Stimulated activated CD4-positive, alpha-beta T cell treated with anti-CD3 and anti-CD28 coated beads, Interleukin-4, amount 100 ng/mL, for 4 hours (primary cell): ENCODE measurements around the gene EGFL6.

Experiments used
- DNase-seq, 2 experiments: peaks; one replicate each; pipeline ENCODE4 v3.0.0-alpha.2; 2020

The EGFL6 gene

DNA sequence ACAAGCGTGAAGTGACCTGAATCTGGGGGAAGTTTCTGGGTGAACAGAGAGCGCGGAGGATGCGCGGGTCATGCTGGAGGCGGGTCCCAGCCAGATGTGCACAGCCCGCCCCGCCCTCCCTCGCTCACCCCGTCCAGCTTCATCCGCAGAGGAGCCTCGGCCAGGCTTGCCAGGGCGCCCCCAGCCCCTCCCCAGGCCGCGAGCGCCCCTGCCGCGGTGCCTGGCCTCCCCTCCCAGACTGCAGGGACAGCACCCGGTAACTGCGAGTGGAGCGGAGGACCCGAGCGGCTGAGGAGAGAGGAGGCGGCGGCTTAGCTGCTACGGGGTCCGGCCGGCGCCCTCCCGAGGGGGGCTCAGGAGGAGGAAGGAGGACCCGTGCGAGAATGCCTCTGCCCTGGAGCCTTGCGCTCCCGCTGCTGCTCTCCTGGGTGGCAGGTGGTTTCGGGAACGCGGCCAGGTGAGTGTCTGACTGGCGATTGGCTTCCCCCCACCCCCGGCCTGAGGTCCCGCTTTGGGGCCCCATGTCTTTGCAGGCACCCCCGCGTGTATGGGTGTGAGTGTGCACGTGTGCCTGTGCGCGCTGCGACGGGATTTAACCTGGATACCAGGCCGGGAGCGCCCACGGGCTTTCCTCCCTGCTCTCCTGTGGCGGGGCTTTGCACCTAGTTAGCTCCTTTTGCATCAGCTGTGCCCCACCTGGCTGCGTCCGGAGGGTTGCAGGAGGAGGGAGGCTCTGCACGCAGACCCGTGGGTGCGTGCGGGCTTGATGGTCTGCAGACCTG, at the start of gene EGFL6:
TSS of gene EGFL6 (plus strand) at position 123 of the 782 bp plus-strand sequence. CDS start at position 384, 261 bp downstream.
- no peak for DNase-seq

DNA sequence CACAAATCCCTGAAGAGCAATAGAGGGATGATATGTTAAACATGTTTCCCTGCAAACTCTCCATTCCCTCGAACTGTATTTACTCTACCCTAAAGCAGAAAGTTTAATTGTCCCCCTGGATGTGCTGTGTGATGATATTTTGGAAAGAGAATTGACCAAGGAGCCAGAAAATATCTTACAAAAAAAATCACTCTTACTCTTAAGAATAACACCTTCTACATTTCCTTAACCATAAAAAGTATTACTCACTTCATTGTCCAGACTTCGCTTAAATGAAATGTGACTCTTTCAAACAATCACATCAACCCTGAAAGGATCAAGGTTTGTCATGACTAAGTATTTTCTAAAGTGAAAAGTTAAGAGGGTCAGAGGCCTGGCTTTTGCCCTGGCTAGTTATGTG, 49.0 kb upstream of the EGFL6 start:
- DNase-seq = no peak

GRCh38 chrX:13520936-13521335, 48.5 kb upstream of the EGFL6 start:
- no peak for DNase-seq

GRCh38 chrX:13522811-13523210, 46.6 kb upstream of the EGFL6 start:
- no peak for DNase-seq

DNA sequence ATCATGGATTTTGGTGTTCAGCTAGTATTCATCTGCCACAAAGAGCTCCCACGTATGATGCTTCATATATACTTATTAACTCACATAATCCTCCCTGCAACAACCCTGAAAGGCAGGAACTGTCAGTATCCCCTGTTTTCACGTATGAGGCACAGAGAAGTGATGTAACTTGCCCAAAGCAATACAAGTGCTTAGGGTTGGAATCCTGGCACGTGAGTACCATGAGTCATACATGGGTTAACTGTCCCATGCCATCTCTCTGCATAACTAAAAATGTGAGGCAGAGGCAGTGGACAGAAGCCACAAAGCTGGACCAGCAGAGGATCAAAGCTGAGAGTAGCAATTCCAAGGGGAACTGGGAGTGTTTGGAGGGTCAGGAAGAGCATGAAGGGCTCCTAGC, 35.7 kb upstream of the EGFL6 start:
- DNase-seq = no peak

GRCh38 chrX:13535376-13536165, 33.8 kb upstream of the EGFL6 start:
- no peak for DNase-seq

- no peak for DNase-seq
Observed at GRCh38 chrX:13536551-13536950, 32.9 kb upstream of the EGFL6 start.

GRCh38 chrX:13538414-13538813, 31.0 kb upstream of the EGFL6 start:
- no peak for DNase-seq

DNA sequence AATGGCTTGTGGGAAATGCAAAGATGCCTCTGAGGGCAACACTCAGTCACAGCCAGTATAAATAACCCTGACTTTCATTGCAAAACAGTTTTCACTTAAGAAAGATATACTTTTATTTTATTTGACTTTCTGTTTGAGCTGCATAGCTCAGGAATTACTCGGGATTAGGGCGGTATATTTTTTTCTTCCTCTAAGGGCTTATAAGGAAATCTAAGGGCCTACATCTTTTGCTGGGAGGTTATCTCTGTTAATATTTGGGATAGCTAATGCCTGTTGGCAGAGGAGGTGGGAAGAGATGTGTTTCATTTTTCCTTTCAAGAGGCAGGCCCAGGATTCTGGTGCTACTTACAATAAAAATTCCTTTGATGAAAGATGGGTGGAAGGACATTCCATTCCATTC, 28.8 kb upstream of the EGFL6 start:
- no peak for DNase-seq

GRCh38 chrX:13545726-13546125, 23.7 kb upstream of the EGFL6 start:
- no peak for DNase-seq

DNA sequence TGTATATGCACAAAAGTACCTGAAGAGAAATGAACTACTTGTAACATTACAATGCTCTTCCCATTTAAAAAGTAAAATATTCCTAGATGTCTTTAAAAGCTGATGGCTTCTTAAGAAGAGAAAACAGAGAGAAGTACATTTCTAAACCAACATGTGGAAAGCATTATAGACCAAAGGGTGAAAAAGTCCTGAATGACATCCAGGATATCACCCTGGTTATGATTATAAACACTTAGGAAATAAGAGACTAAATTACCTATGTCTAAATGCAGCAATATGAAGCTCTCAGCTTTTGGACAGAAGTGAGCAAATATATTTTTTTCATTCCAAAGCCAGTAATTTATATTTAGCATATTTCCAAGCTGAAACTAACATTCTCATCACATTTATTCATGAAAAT, 21.7 kb upstream of the EGFL6 start:
- DNase-seq = no peak

DNA sequence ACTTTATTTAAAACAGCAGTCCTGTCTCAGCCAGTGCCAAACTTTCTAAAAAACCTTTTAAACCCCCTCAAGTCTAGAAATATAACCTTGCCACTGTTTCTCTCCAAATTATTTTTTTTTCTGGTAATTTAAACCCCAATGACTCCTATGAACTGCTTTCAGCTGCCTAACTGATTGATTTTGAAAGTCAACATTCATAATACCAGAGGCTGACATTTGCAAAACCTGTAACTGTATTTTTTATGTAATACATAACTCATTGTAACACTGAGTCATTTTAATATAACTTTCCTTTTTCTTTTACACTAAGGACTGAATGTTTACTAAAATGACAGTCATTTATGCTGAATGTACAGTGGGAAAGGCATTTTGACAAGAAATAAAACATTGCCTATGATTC, 19.1 kb upstream of the EGFL6 start:
- DNase-seq = no peak

- DNase-seq = no peak
Observed at GRCh38 chrX:13551610-13552009, 17.8 kb upstream of the EGFL6 start.

DNA sequence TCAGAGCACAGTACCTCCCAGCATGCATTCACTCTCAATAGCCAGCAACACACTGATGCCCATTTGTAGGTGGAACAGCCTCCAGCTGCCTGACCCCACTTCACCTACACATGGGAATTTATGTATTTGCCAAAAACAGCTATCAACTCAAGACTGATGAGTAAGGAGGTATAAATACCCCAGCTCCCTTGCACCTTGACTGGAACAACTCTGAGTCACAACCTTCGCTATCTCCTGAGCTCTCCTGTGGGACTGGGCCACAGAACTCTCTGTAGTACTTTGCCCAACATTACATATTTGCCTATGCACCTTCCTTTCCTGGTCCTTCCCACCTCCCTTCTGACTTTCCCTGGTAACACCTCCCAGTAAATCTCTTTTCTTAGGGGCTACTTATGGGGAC, 16.5 kb upstream of the EGFL6 start:
- no peak for DNase-seq

- no peak for DNase-seq
Observed at GRCh38 chrX:13565511-13565910, 3.9 kb upstream of the EGFL6 start.

DNA sequence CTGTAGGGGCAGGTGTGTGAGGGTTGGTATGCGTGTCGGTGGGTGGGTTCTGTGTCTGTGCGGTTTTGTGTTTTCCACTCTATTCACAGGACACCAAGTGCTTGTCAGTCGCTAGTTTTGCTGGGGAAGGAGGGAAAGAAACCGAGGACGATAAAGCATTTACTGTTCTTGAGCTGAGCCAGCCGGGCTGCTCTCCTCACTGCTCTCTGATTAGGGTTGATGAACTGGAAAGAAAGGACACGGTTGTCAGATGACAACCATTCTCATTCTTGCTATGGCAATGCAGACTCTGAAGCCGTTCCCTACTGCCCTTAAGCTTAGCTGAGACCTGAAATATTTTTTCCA, 832 bp downstream of the EGFL6 start:
- no peak for DNase-seq

GRCh38 chrX:13571136-13571535, 1.7 kb downstream of the EGFL6 start:
- no peak for DNase-seq

- no peak for DNase-seq
Observed at GRCh38 chrX:13574600-13574999, 5.2 kb downstream of the EGFL6 start.

DNA sequence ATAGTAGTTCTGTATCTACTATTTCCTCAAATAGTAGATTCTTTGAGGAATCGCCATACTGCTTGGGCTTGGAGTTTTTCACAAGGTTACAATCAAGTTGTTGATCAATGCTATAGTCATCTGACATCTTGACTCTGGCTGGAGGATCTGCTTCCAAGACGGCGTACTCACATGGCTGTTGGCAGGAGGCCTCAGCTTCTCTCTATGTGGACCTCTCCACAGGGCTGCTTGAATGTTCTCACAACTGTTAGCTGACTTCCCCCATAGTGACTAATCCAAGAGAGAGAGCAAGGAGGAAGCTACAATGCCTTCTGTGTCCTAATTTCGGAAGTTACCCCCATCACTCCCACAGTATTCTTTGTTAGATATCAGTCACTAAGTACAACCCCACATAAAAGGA, 10.3 kb downstream of the EGFL6 start:
- no peak for DNase-seq

GRCh38 chrX:13581554-13581953, 12.2 kb downstream of the EGFL6 start:
- no peak for DNase-seq

DNA sequence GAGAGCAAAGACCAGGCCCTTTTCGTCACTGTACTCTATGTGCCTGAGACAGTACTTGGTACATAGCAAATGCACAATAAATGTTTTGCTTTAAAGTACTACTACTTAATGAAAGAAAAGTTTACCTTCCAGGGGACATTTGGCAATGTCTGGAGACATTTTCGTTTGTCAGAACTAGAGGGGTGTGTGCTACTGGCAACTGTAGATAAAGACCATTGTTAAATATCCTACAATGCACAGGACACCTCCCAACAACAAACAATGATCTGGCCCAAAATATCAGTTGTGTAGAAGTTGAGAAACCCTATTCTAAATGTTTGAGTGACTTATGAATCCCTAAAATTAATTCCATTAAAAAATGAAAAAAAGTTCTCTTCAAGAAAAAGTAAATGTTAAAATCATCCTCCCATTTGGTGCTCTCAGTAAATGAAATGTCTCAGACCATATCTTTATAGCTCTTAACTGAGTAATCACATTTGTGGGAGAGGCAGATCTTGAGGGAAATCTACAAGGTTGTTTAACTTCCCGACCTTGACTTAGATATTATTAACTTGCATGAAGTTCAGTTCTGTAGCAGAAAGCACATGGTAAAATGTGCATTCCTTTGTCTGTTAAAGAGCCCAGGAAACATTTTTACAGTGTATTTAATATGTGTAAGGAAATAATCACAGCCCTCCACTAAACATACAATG, 18.5 kb downstream of the EGFL6 start:
- no peak for DNase-seq

DNA sequence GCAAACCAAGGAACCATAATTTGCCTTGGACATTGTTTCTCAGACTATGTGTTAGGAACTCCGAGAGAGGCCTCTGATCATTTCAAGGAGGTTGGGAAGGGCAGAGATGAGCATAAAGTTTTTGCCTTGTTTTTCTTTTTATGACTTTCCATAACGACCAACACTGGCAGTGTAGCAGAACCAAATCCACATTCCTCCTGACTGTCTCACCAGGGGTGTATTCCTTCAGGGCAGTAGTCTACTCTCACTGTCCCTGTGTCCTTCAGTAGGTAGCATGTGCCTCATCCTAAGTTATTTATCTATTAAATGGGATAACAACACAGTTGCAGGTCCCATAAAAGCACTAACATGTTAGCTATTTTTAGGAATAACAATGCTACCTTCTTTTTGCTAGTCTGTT, 20.8 kb downstream of the EGFL6 start:
- no peak for DNase-seq

GRCh38 chrX:13590914-13591313, 21.5 kb downstream of the EGFL6 start:
- no peak for DNase-seq

GRCh38 chrX:13597874-13598273, 28.5 kb downstream of the EGFL6 start:
- no peak for DNase-seq
